Measurements from ENCODE around the gene NAA60. TPM values are rescaled to one million over a fixed set of nuclear protein-coding genes. Genes with fewer than 3 reads are reported as not detected.

The NAA60 gene
- total RNA-seq, 1 experiment from 2014 or later, result 39.4 TPM

GRCh38 chr16:3468501-3468900 is 25.0 kb downstream of the NAA60 start:
- Histone ChIP-seq H3K9me3 (ENCODE audit: low read depth, low read length, poor library complexity, severe bottlenecking) (no peaks in the 10 kb centered on the region), H3K27me3 (replicated peaks; ENCODE audit: insufficient read depth, low read depth, low read length, poor library complexity) (no peaks in the 10 kb centered on the region), H3K27ac (ENCODE audit: low read depth, low read length, poor library complexity, severe bottlenecking) (no peak overlapping the region), H3K4me1 (ENCODE audit: insufficient read depth, low read length, poor library complexity, severe bottlenecking) (no peaks in the 10 kb centered on the region), H3K36me3 (ENCODE audit: insufficient read depth, low read length, poor library complexity, severe bottlenecking) (no peaks in the 10 kb centered on the region), H3K4me3 (ENCODE audit: low read depth, low read length, poor library complexity, severe bottlenecking) (no peak overlapping the region)
- no peak for DNase-seq (ENCODE audit: low spot score)
- TF ChIP-seq EZH2 (IDR thresholded peaks at IDR 0.05; ENCODE audit: borderline replicate concordance, low read depth, low read length, poor library complexity, severe bottlenecking), result no peak
- TF ChIP-seq, protein P1, sequence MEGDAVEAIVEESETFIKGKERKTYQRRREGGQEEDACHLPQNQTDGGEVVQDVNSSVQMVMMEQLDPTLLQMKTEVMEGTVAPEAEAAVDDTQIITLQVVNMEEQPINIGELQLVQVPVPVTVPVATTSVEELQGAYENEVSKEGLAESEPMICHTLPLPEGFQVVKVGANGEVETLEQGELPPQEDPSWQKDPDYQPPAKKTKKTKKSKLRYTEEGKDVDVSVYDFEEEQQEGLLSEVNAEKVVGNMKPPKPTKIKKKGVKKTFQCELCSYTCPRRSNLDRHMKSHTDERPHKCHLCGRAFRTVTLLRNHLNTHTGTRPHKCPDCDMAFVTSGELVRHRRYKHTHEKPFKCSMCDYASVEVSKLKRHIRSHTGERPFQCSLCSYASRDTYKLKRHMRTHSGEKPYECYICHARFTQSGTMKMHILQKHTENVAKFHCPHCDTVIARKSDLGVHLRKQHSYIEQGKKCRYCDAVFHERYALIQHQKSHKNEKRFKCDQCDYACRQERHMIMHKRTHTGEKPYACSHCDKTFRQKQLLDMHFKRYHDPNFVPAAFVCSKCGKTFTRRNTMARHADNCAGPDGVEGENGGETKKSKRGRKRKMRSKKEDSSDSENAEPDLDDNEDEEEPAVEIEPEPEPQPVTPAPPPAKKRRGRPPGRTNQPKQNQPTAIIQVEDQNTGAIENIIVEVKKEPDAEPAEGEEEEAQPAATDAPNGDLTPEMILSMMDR (conservative IDR thresholded peaks at IDR 0.05; ENCODE audit: low read depth, low read length), result no peak
- ChIA-PET CTCF (no interaction called here), POLR2A (ENCODE audit: low non-redundant PET) (no interaction called here)
- intact Hi-C loops (cut with micrococcal nuclease; ENCODE audit: unreplicated experiment), result no loop called here
- BruUV-seq (replicated peaks), result no TSS peak

DNA sequence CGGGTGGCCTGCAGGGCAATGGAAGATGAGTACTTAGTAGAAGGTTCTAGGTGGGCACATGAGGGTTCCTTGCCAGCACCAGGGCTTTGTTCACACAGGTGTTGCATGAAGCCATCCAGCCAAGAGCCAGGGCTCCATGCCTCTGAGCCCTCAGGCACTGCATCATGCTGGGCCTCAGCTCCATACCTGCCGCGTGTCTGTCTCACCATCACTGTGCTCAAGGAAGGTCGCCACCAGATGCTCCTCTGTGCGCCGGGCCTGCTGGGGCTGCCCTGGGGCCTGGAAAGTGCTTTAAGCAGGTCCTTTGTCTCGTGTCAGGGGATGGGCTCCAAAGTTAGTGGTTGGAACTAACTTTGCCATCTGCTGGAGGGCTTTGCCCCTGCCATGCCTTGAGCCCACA is 26.3 kb downstream of the NAA60 start:
- Histone ChIP-seq H3K4me1 (ENCODE audit: insufficient read depth, low read length, poor library complexity, severe bottlenecking) (no peaks in the 10 kb centered on the region), H3K9me3 (ENCODE audit: low read depth, low read length, poor library complexity, severe bottlenecking) (no peaks in the 10 kb centered on the region), H3K4me3 (ENCODE audit: low read depth, low read length, poor library complexity, severe bottlenecking) (no peak overlapping the region), H3K27me3 (replicated peaks; ENCODE audit: insufficient read depth, low read depth, low read length, poor library complexity) (no peaks in the 10 kb centered on the region), H3K27ac (ENCODE audit: low read depth, low read length, poor library complexity, severe bottlenecking) (no peak overlapping the region), H3K36me3 (ENCODE audit: insufficient read depth, low read length, poor library complexity, severe bottlenecking) (no peaks in the 10 kb centered on the region)
- TF ChIP-seq, protein P1 (conservative IDR thresholded peaks at IDR 0.05; ENCODE audit: low read depth, low read length), result no peak
- BruUV-seq (replicated peaks), result no TSS peak
- intact Hi-C loops (cut with micrococcal nuclease; ENCODE audit: unreplicated experiment), result no loop called here
- no peak for DNase-seq (ENCODE audit: low spot score)
- POLR2A ChIA-PET (ENCODE audit: low non-redundant PET), result no interaction called here
- CTCF ChIA-PET, result no interaction called here

- POLR2A ChIA-PET (ENCODE audit: low non-redundant PET), result no interaction called here
- Histone ChIP-seq H3K9me3 (ENCODE audit: low read depth, low read length, poor library complexity, severe bottlenecking) (no peaks in the 10 kb centered on the region), H3K36me3 (ENCODE audit: insufficient read depth, low read length, poor library complexity, severe bottlenecking) (no peaks in the 10 kb centered on the region), H3K4me3 (ENCODE audit: low read depth, low read length, poor library complexity, severe bottlenecking) (no peak overlapping the region), H3K27me3 (replicated peaks; ENCODE audit: insufficient read depth, low read depth, low read length, poor library complexity) (no peaks in the 10 kb centered on the region), H3K27ac (ENCODE audit: low read depth, low read length, poor library complexity, severe bottlenecking) (no peak overlapping the region), H3K4me1 (ENCODE audit: insufficient read depth, low read length, poor library complexity, severe bottlenecking) (no peaks in the 10 kb centered on the region)
- intact Hi-C loops (cut with micrococcal nuclease; ENCODE audit: unreplicated experiment), result no loop called here
- no peak for DNase-seq (ENCODE audit: low spot score)
- CTCF ChIA-PET, result no interaction called here
- no TSS peak for BruUV-seq (replicated peaks)
- TF ChIP-seq, protein P1 (conservative IDR thresholded peaks at IDR 0.05; ENCODE audit: low read depth, low read length), result no peak
- TF ChIP-seq EZH2 (IDR thresholded peaks at IDR 0.05; ENCODE audit: borderline replicate concordance, low read depth, low read length, poor library complexity, severe bottlenecking), result no peak
Measured at GRCh38 chr16:3470723-3471122, 27.2 kb downstream of the NAA60 start.
